ENCODE data around the gene RUFY3. TPM values are rescaled to one million over a fixed set of nuclear protein-coding genes. Genes with fewer than 3 reads are reported as not detected.

The RUFY3 gene
- total and polyA plus RNA-seq, 2 of the 13 experiments (the other 11 are each of a cell fraction or from before 2014, with no cell fraction given) = 17.9 to 25.3 TPM

GRCh38 chr4:70839589-70840093 lies 117.9 kb downstream of the RUFY3 start, which contains the start of gene GRSF1 (continued):
- TF ChIP-seq, protein P1, sequence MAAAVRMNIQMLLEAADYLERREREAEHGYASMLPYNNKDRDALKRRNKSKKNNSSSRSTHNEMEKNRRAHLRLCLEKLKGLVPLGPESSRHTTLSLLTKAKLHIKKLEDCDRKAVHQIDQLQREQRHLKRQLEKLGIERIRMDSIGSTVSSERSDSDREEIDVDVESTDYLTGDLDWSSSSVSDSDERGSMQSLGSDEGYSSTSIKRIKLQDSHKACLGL (CRISPR knock-in tag; IDR thresholded peaks at IDR 0.05) = peak; percentile 62; the same call in 1 of the 2 replicates
- TF ChIP-seq, protein P2, sequence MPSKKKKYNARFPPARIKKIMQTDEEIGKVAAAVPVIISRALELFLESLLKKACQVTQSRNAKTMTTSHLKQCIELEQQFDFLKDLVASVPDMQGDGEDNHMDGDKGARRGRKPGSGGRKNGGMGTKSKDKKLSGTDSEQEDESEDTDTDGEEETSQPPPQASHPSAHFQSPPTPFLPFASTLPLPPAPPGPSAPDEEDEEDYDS (CRISPR knock-in tag; IDR thresholded peaks at IDR 0.05) = peak; percentile 81
- TF ChIP-seq ZNF747 (CRISPR knock-in tag; IDR thresholded peaks at IDR 0.05; ENCODE audit: borderline replicate concordance) = no peak
- peak; percentile 31; the same call in 1 of the 2 replicates for TF ChIP-seq ZNF773 (CRISPR knock-in tag; IDR thresholded peaks at IDR 0.05; ENCODE audit: borderline replicate concordance)
- peak; percentile 58; the same call in 1 of the 2 replicates for TF ChIP-seq REPIN1 (CRISPR knock-in tag; IDR thresholded peaks at IDR 0.05; ENCODE audit: borderline replicate concordance, low read depth)
- peak; percentile 69 for TF ChIP-seq PHF8 (CRISPR knock-in tag; IDR thresholded peaks at IDR 0.05)
- 0 out of 2 replicates have a peak, but pooled peaks have one; percentile 50 for TF ChIP-seq SNAPC2 (CRISPR knock-in tag; IDR thresholded peaks at IDR 0.05)
- TF ChIP-seq KMT2B (CRISPR knock-in tag; IDR thresholded peaks at IDR 0.05) = no peak
- TF ChIP-seq TARDBP (CRISPR knock-in tag; IDR thresholded peaks at IDR 0.05) = peak; percentile 19; the same call in 1 of the 2 replicates
- no peak for TF ChIP-seq RFX3 (CRISPR knock-in tag; IDR thresholded peaks at IDR 0.05)
- no peak for TF ChIP-seq ZNF546 (CRISPR knock-in tag; conservative IDR thresholded peaks at IDR 0.05)
- no peak for TF ChIP-seq ZNF138 (CRISPR knock-in tag; IDR thresholded peaks at IDR 0.05; ENCODE audit: low read depth)
- TF ChIP-seq SRY (CRISPR knock-in tag; IDR thresholded peaks at IDR 0.05) = no peak; the same call in 1 of the 2 replicates
- TF ChIP-seq ZNF580 (CRISPR knock-in tag; IDR thresholded peaks at IDR 0.05; ENCODE audit: borderline replicate concordance, low read depth) = no peak
- TF ChIP-seq YY1 (IDR thresholded peaks at IDR 0.05; ENCODE audit: insufficient read depth, insufficient replicate concordance, low read depth, low read length) = peak; percentile 73
- TF ChIP-seq AHR (CRISPR knock-in tag; IDR thresholded peaks at IDR 0.05) = no peak
- TF ChIP-seq SNRNP70 (IDR thresholded peaks at IDR 0.05; ENCODE audit: low read depth, low read length) = no peak
- TF ChIP-seq, protein P3, sequence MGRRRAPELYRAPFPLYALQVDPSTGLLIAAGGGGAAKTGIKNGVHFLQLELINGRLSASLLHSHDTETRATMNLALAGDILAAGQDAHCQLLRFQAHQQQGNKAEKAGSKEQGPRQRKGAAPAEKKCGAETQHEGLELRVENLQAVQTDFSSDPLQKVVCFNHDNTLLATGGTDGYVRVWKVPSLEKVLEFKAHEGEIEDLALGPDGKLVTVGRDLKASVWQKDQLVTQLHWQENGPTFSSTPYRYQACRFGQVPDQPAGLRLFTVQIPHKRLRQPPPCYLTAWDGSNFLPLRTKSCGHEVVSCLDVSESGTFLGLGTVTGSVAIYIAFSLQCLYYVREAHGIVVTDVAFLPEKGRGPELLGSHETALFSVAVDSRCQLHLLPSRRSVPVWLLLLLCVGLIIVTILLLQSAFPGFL (CRISPR knock-in tag; IDR thresholded peaks at IDR 0.05) = no peak
- no peak for TF ChIP-seq SMAD1 (CRISPR knock-in tag; IDR thresholded peaks at IDR 0.05; ENCODE audit: borderline replicate concordance, low read depth)
- peak; percentile 81 for TF ChIP-seq ZSCAN21 (CRISPR knock-in tag; IDR thresholded peaks at IDR 0.05; ENCODE audit: borderline replicate concordance)
- no peak for TF ChIP-seq CCAR2 (optimal IDR thresholded peaks at IDR 0.05; ENCODE audit: low read depth, low read length)
- peak; percentile 61; the same call in 1 of the 2 replicates for TF ChIP-seq THAP11 (CRISPR knock-in tag; IDR thresholded peaks at IDR 0.05)
- no peak for TF ChIP-seq ZNF383 (CRISPR knock-in tag; IDR thresholded peaks at IDR 0.05; ENCODE audit: borderline replicate concordance)
- no peak for TF ChIP-seq HOXA9 (CRISPR knock-in tag; IDR thresholded peaks at IDR 0.05; ENCODE audit: borderline replicate concordance)
- no peak for TF ChIP-seq DNMT1 (CRISPR knock-in tag; IDR thresholded peaks at IDR 0.05)
- TF ChIP-seq MAX (IDR thresholded peaks at IDR 0.05) = peak; percentile 77
- 0 out of 2 replicates have a peak, but pooled peaks have one; percentile 29 for TF ChIP-seq FOXK1 (CRISPR knock-in tag; IDR thresholded peaks at IDR 0.05; ENCODE audit: borderline replicate concordance, low read depth)
- TF ChIP-seq TCF12 (IDR thresholded peaks at IDR 0.05) = no peak
- TF ChIP-seq TCF12 (CRISPR knock-in tag; IDR thresholded peaks at IDR 0.05) = no peak
